Lung (tissue), 12 donors: ENCODE measurements around the gene ZNF747. TPM values are rescaled to one million over a fixed set of nuclear protein-coding genes. Genes with fewer than 3 reads are reported as not detected.

Experiments
- ATAC-seq: fragments of 200-7000 bp; cut with Tn5 transposase; one replicate; pipeline ENCODE4 v1.9.1; 2020; ENCODE audit warnings: moderate number of reproducible peaks; ENCODE audit not compliant: insufficient read depth, low FRiP score
- DNase-seq, 3 donors: peaks; one replicate each; pipeline ENCODE4 v3.0.0-alpha.2; 2013 to 2017
- H3K27ac ChIP-seq, 2 donors: one replicate each; pipeline ENCODE4 v1.5.1; 2013; ENCODE audit warnings: mild to moderate bottlenecking in 2 of 2, moderate library complexity in 2 of 2, control low read depth in 1 of 2, inconsistent platforms in 1 of 2, low read depth in 1 of 2, low read length in 1 of 2
- H3K27me3 ChIP-seq, 3 donors: one replicate each; pipeline ENCODE4 v1.5.1; 2013; ENCODE audit warnings: low read length in 2 of 3; ENCODE audit not compliant: control insufficient read depth in 3 of 3, insufficient read depth in 3 of 3
- H3K36me3 ChIP-seq, 4 donors: one replicate each; pipeline ENCODE4 v1.5.1; 2013; ENCODE audit warnings: low read length in 4 of 4, mild to moderate bottlenecking in 1 of 4, moderate library complexity in 1 of 4; ENCODE audit not compliant: control insufficient read depth in 4 of 4, insufficient read depth in 4 of 4
- H3K4me1 ChIP-seq, 5 donors: one replicate each; pipeline ENCODE4 v1.5.1; 2013; ENCODE audit warnings: low read length in 5 of 5, mild to moderate bottlenecking in 2 of 5, moderate library complexity in 1 of 5; ENCODE audit not compliant: control insufficient read depth in 5 of 5, insufficient read depth in 5 of 5
- H3K4me3 ChIP-seq: one replicate; pipeline ENCODE4 v1.5.1; 2013; ENCODE audit warnings: mild to moderate bottlenecking, control low read depth, moderate library complexity
- H3K9ac ChIP-seq, 2 donors: one replicate each; pipeline ENCODE4 v1.5.1; 2013; ENCODE audit warnings: low read length in 2 of 2, control low read depth in 1 of 2; ENCODE audit not compliant: insufficient read depth in 1 of 2
- H3K9me3 ChIP-seq, 4 donors: one replicate each; pipeline ENCODE4 v1.5.1; 2013; ENCODE audit warnings: low read length in 3 of 4, mild to moderate bottlenecking in 1 of 4, moderate library complexity in 1 of 4; ENCODE audit not compliant: control insufficient read depth in 4 of 4, insufficient read depth in 3 of 4
- WGBS, 2 donors: extraction: QIAGEN DNeasy Blood & Tissue Kit; methylation state at CpG; one replicate each; pipeline ENCODE4 v1.1.7; 2013; 5-methylcytosine and 5-hydroxymethylcytosine counted together
- polyA plus RNA-seq, 2 donors: library from polyadenylated mRNA; stranded (reverse); fragments of 200-250 nt; gene quantifications; one replicate each; pipeline ENCODE4 v1.2.1, GENCODE V29; 2013
- total RNA-seq, 2 donors: library from RNA; depleted of rRNA in 1 of 2; stranded (reverse); fragments of >200 nt in 1 of 2; gene quantifications; one replicate each; pipeline ENCODE4 v1.2.1, GENCODE V29; 2014 to 2021
- TF ChIP-seq, protein P1 (sequence below): IDR thresholded peaks from 2 replicates; pipeline ENCODE4 v1.5.1; 2012; ENCODE audit warnings: mild to moderate bottlenecking; ENCODE audit errors: control extremely low read depth, extremely low read depth
- donor health status: control.
- donor health status: control.
- donor health status: Bipolar disorder and iron deficiency.
- donor health status: healthy.
- donor health status: DM: yes; HTN: yes; CAD: no.

ZNF747 gene
- total and polyA plus RNA-seq, 4 donors, result 7.1 to 11.7 (median 9.2) TPM

DNA sequence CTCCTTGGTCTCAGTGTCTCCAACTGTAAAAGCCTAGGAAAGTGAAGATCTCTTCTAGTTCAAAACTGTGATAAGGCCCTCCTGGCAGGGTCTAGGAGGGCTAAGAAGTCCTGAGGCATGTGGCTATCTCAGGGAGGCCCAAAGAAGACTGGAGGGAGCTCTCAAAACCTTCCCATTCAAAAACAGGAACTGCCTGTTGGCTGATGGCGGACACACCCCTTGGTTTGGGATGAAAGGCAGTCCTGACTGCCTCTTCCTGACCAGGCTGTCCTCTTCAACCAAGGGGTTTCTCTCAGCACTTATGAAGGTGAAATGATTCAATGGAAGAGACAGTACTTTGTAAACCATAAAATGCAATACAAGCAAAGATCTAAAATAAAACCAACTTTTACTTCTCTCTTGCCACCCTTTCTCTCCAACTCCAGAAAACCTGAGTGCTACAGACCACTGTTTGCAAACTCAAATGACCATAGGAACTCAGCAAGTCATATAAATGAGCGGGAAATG lies 18.8 kb upstream of the ZNF747 start:
- no peak overlapping the region for H3K9ac ChIP-seq
- no peak overlapping the region for H3K4me3 ChIP-seq
- DNase-seq (no peak), ATAC-seq (no peak)
- no peaks in the 10 kb centered on the region for H3K27me3 ChIP-seq
- 70 to 82% methylated on average over 2 of the region's 2 CpGs for WGBS, 2 donors
- H3K36me3 ChIP-seq, result peaks cover 0 to 20% (median 4%) of the 10 kb centered on the region in 4 donors
- TF ChIP-seq, protein P1, sequence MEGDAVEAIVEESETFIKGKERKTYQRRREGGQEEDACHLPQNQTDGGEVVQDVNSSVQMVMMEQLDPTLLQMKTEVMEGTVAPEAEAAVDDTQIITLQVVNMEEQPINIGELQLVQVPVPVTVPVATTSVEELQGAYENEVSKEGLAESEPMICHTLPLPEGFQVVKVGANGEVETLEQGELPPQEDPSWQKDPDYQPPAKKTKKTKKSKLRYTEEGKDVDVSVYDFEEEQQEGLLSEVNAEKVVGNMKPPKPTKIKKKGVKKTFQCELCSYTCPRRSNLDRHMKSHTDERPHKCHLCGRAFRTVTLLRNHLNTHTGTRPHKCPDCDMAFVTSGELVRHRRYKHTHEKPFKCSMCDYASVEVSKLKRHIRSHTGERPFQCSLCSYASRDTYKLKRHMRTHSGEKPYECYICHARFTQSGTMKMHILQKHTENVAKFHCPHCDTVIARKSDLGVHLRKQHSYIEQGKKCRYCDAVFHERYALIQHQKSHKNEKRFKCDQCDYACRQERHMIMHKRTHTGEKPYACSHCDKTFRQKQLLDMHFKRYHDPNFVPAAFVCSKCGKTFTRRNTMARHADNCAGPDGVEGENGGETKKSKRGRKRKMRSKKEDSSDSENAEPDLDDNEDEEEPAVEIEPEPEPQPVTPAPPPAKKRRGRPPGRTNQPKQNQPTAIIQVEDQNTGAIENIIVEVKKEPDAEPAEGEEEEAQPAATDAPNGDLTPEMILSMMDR, result no peak
- no peak overlapping the region for H3K27ac ChIP-seq
- no peaks in the 10 kb centered on the region for H3K9me3 ChIP-seq
- H3K4me1 ChIP-seq, result peaks cover 0 to 7% (median 6%) of the 10 kb centered on the region in 5 donors

DNA sequence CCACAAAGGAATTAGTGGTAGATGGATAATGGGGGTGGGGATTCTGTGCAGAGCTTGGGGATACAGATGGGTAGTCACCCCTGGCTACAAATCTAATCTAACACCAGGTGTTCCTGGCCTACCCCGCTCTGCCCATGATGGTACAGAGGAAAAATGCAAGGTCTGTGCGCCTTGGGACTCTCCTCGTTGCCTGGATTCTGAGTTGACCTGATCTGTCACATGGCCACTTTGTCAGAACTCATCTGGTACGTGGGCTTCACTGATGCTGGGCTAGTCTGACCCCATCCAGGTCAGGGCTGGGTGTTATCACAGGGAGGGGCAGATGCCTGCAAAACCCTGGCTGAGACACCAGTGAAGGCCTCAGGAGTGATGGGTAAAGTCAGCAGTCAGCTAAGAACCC lies 18.3 kb upstream of the ZNF747 start:
- H3K9ac ChIP-seq, result no peak overlapping the region
- no peak overlapping the region for H3K27ac ChIP-seq
- ATAC-seq, result no peak

DNA sequence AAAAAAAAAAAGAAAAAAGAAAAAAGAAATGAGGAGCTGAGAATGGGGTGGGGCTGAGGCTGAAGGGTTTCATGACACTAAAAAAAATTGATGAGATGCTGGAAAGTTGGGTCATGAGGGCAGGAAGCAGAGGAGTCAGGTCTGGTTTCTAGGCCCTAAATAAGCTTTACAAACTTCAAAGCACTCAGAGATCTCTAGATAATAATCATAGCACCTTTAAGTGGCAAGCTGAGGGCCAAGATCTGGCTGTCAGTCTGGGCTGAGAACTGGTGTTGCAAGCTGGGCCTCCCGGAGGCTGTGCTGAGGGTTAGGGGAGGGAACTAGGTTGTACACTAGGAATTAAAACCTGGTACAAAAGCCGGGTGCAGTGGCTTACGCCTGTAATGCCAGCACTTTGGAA lies 17.1 kb upstream of the ZNF747 start:
- 45 to 55% methylated on average over 3 of the region's 3 CpGs for WGBS, 2 donors
- H3K27ac ChIP-seq, result peak overlapping the region in 1 of 2 donors; percentile 30
- DNase-seq, result peak; percentile 54 to 76 (median 54)

More for the DNA sequence above, 18.3 kb upstream of the ZNF747 start:
- 87 to 90% methylated on average over 4 of the region's 4 CpGs for WGBS, 2 donors
- peaks cover 0 to 20% (median 4%) of the 10 kb centered on the region in 4 donors for H3K36me3 ChIP-seq
- no peaks in the 10 kb centered on the region for H3K27me3 ChIP-seq
- TF ChIP-seq, protein P1, result no peak
- H3K4me1 ChIP-seq, result peaks cover 0 to 7% (median 6%) of the 10 kb centered on the region in 5 donors
- no peak overlapping the region for H3K4me3 ChIP-seq
- DNase-seq, result no peak
- no peaks in the 10 kb centered on the region for H3K9me3 ChIP-seq

More for the DNA sequence above, 17.1 kb upstream of the ZNF747 start:
- peak; percentile 29 for ATAC-seq
- H3K36me3 ChIP-seq, result peaks cover 0 to 20% (median 4%) of the 10 kb centered on the region in 4 donors
- no peaks in the 10 kb centered on the region for H3K27me3 ChIP-seq
- H3K9ac ChIP-seq, result no peak overlapping the region
- H3K4me1 ChIP-seq, result peaks cover 0 to 7% (median 4%) of the 10 kb centered on the region in 5 donors
- TF ChIP-seq, protein P1, result no peak
- H3K9me3 ChIP-seq, result no peaks in the 10 kb centered on the region
- no peak overlapping the region for H3K4me3 ChIP-seq
